ENCODE results near the gene LBH. TPM values are rescaled to one million over a fixed set of nuclear protein-coding genes. Genes with fewer than 3 reads are reported as not detected.

The LBH gene
- total RNA-seq, 2 experiments from 2014 or later: 3.0 to 3.7 TPM

DNA sequence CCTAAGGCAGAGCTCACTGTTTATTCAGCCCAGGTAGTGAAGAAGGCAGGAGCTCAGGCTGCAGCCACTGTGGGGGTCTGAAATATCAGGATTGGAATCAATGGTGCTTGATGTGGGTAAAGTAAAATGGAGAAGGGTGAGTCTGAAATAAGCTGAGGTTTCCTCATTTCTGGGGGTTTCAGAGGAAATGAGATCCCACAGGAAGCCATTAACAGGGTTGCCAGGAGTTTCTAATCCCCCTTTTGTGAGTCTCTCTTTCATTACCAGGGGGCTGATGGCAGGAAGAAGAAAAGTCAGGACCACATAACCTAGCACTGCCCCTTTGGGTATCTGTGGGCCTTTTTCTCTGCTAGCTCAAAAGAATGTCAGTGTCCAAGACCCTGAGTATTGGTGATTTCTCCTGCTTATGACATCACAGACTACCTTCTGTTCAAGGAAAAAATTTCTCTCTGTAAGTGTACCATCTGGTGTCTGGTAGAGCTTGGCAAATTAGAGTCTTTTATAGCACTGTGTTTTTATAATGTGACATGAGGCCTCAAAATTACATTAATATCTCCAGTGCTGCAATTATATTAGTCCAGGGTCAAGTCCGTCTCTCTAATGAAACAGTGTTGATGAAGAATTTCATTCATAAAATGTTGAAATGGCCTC is 56.0 kb downstream of the LBH start:
- Histone ChIP-seq H3K4me3 (ENCODE audit: low read depth, low read length, poor library complexity, severe bottlenecking) (peak overlapping the region; percentile 45), H3K79me2 (ENCODE audit: insufficient read depth, low read depth, low read length) (no peaks in the 10 kb centered on the region), H3K4me1 (ENCODE audit: insufficient read depth, low read length, poor library complexity, severe bottlenecking) (peaks cover 40% of the 10 kb centered on the region), H3K27ac (ENCODE audit: low read depth, low read length, poor library complexity, severe bottlenecking) (peak overlapping the region; percentile 76), H3K36me3 (ENCODE audit: insufficient read depth, low read length) (no peaks in the 10 kb centered on the region), H3K4me2 (ENCODE audit: low read length) (peak overlapping the region; percentile 76), H4K20me1 (ENCODE audit: insufficient read depth, low read length) (no peaks in the 10 kb centered on the region), H3K9me2 (ENCODE audit: insufficient read depth, low read length) (no peaks in the 10 kb centered on the region), H2AFZ (ENCODE audit: low read length) (peak overlapping the region; percentile 34; the same call in 1 of the 2 replicates), H3K9me3 (ENCODE audit: low read length) (no peaks in the 10 kb centered on the region)
- BruUV-seq (replicated peaks): no TSS peak
- TF ChIP-seq, protein P1, sequence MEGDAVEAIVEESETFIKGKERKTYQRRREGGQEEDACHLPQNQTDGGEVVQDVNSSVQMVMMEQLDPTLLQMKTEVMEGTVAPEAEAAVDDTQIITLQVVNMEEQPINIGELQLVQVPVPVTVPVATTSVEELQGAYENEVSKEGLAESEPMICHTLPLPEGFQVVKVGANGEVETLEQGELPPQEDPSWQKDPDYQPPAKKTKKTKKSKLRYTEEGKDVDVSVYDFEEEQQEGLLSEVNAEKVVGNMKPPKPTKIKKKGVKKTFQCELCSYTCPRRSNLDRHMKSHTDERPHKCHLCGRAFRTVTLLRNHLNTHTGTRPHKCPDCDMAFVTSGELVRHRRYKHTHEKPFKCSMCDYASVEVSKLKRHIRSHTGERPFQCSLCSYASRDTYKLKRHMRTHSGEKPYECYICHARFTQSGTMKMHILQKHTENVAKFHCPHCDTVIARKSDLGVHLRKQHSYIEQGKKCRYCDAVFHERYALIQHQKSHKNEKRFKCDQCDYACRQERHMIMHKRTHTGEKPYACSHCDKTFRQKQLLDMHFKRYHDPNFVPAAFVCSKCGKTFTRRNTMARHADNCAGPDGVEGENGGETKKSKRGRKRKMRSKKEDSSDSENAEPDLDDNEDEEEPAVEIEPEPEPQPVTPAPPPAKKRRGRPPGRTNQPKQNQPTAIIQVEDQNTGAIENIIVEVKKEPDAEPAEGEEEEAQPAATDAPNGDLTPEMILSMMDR (conservative IDR thresholded peaks at IDR 0.05; ENCODE audit: low read length): no peak
- no peak for TF ChIP-seq EZH2phosphoT487 (IDR thresholded peaks at IDR 0.05; ENCODE audit: borderline replicate concordance, low read depth, low read length)
- POLR2A ChIA-PET: interaction anchor here (0.5 to 4.1 kb wide), 14 partner anchors 11 to 205 kb away, joined by 3 to 25 read pairs (median 5); partner anchors contain the start of gene LCLAT1
- intact Hi-C loops (cut with micrococcal nuclease; ENCODE audit: unreplicated experiment): loop anchor here (1.0 to 10.0 kb wide), 2 partner anchors 24 to 967 kb away; no protein-coding TSS in a partner anchor
- DNase-seq (ENCODE audit: low spot score): no peak
- CTCF ChIA-PET (ENCODE audit: unreplicated experiment): interaction anchor here (0.8 to 1.4 kb wide), 3 partner anchors 10 to 48 kb away, joined by 3 to 4 read pairs (median 3); no protein-coding TSS in a partner anchor

DNA sequence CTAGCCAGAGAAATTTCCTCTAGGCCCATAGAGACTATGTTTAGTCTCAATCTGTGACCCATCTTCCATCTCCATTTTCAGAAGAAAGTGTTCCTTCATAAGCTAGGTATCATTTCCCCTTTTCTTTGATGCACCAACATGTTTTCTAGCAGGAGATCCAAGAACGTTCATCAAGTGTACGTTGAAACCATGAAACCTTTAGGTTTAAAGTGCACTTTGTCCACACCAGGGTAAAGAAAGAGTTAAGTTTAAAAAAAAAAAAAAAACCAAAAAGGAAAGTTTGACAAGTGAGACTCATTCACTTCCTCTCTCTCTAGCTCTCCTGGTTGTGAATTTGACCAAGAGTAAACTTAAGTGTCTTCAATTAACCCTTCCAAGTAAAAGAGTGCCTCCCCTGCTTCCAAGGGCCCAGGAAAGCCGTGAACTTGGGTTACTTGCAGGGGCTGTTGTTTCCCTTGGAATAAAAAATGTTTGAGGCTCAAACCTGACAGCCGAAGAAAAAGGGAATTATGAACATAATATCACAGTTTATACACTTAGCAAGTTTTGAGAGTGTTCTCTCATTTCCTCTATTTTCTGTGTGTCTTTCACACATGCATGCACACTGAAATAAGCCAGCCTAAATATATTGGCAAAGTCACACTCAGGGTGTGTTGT is 56.7 kb downstream of the LBH start:
- no peaks in the 10 kb centered on the region for H4K20me1 ChIP-seq (ENCODE audit: insufficient read depth, low read length)
- BruUV-seq (replicated peaks): no TSS peak
- no peaks in the 10 kb centered on the region for H3K9me3 ChIP-seq (ENCODE audit: low read length)
- ChIA-PET CTCF (ENCODE audit: unreplicated experiment) (interaction anchor here (0.8 to 1.5 kb wide), 3 partner anchors 9 to 63 kb away, joined by 3 to 4 read pairs (median 3); no protein-coding TSS in a partner anchor), POLR2A (interaction anchor here (0.6 to 4.1 kb wide), 11 partner anchors 13 to 159 kb away, joined by 3 to 25 read pairs (median 5); partner anchors contain the start of gene LCLAT1)
- H3K4me2 ChIP-seq (ENCODE audit: low read length): peak overlapping the region; percentile 76
- H3K4me3 ChIP-seq (ENCODE audit: low read depth, low read length, poor library complexity, severe bottlenecking): peak overlapping the region; percentile 45
- H3K36me3 ChIP-seq (ENCODE audit: insufficient read depth, low read length): no peaks in the 10 kb centered on the region
- H2AFZ ChIP-seq (ENCODE audit: low read length): peak overlapping the region; percentile 34; the same call in 1 of the 2 replicates
- TF ChIP-seq EZH2phosphoT487 (IDR thresholded peaks at IDR 0.05; ENCODE audit: borderline replicate concordance, low read depth, low read length): no peak
- TF ChIP-seq, protein P1 (conservative IDR thresholded peaks at IDR 0.05; ENCODE audit: low read length): no peak
- peak overlapping the region; percentile 76 for H3K27ac ChIP-seq (ENCODE audit: low read depth, low read length, poor library complexity, severe bottlenecking)
- peaks cover 33% of the 10 kb centered on the region for H3K4me1 ChIP-seq (ENCODE audit: insufficient read depth, low read length, poor library complexity, severe bottlenecking)
- no peaks in the 10 kb centered on the region for H3K79me2 ChIP-seq (ENCODE audit: insufficient read depth, low read depth, low read length)
- H3K9me2 ChIP-seq (ENCODE audit: insufficient read depth, low read length): no peaks in the 10 kb centered on the region
- DNase-seq (ENCODE audit: low spot score): peak; percentile 70
- intact Hi-C loops (cut with micrococcal nuclease; ENCODE audit: unreplicated experiment): loop anchor here (1.0 to 10.0 kb wide), 3 partner anchors 23 to 967 kb away; no protein-coding TSS in a partner anchor

Measured in OCI-LY7 (cell line).